GM19328 (cell line): Measurements from ENCODE around the gene HCN4.

ENCODE experiments used
- ATAC-seq: cut with Tn5 transposase; IDR thresholded peaks from one replicate; pipeline ENCODE4 v1.9.1; 2021; ENCODE audit warnings: mild to moderate bottlenecking, moderate library complexity; ENCODE audit not compliant: unreplicated experiment

HCN4 gene

GRCh38 chr15:73380661-73381060, 11.9 kb upstream of the HCN4 start:
- no peak for ATAC-seq

GRCh38 chr15:73378089-73378488, 9.3 kb upstream of the HCN4 start:
- no peak for ATAC-seq

GRCh38 chr15:73375755-73376305, 7.1 kb upstream of the HCN4 start:
- no peak for ATAC-seq

- no peak for ATAC-seq
Observed at GRCh38 chr15:73375012-73375411, 6.3 kb upstream of the HCN4 start.

GRCh38 chr15:73374604-73375003, 5.8 kb upstream of the HCN4 start:
- no peak for ATAC-seq

- no peak for ATAC-seq
Observed at GRCh38 chr15:73373221-73373620, 4.5 kb upstream of the HCN4 start.

GRCh38 chr15:73371812-73372211, 3.1 kb upstream of the HCN4 start:
- ATAC-seq: no peak

GRCh38 chr15:73370151-73370550, 1.4 kb upstream of the HCN4 start:
- ATAC-seq: no peak

GRCh38 chr15:73369154-73369694, 466 bp upstream of the HCN4 start:
- no peak for ATAC-seq

GRCh38 chr15:73367624-73368300, 996 bp downstream of the HCN4 start:
- no peak for ATAC-seq

- ATAC-seq: no peak
Observed at GRCh38 chr15:73366766-73367623, 1.8 kb downstream of the HCN4 start.

GRCh38 chr15:73364070-73364469, 4.7 kb downstream of the HCN4 start:
- ATAC-seq: no peak

GRCh38 chr15:73362900-73363299, 5.9 kb downstream of the HCN4 start:
- ATAC-seq: no peak

- no peak for ATAC-seq
Observed at GRCh38 chr15:73361337-73361736, 7.4 kb downstream of the HCN4 start.

- ATAC-seq: no peak
Observed at GRCh38 chr15:73359651-73360050, 9.1 kb downstream of the HCN4 start.

- ATAC-seq: no peak
Observed at GRCh38 chr15:73357999-73358665, 10.6 kb downstream of the HCN4 start.

GRCh38 chr15:73355612-73356265, 13.0 kb downstream of the HCN4 start:
- ATAC-seq: no peak

GRCh38 chr15:73354241-73354640, 14.5 kb downstream of the HCN4 start:
- no peak for ATAC-seq

GRCh38 chr15:73353734-73354133, 15.0 kb downstream of the HCN4 start:
- no peak for ATAC-seq

- ATAC-seq: no peak
Observed at GRCh38 chr15:73352082-73352481, 16.7 kb downstream of the HCN4 start.

- ATAC-seq: no peak
Observed at GRCh38 chr15:73349191-73349590, 19.6 kb downstream of the HCN4 start.
